Breast epithelium (tissue), 3 donors: ENCODE results near the gene PCSK2.

ENCODE experiments used
- CTCF ChIP-seq, 3 donors: fragments of 450-650 bp; IDR thresholded peaks; one replicate each; pipeline ENCODE4 v1.5.1; 2016 to 2017; ENCODE audit warnings: antibody characterized with exemption in 3 of 3, mild to moderate bottlenecking in 3 of 3, moderate library complexity in 3 of 3
- POLR2AphosphoS5 ChIP-seq, 3 donors: sonication (generic); formaldehyde crosslinking; IDR thresholded peaks; one replicate each; pipeline ENCODE4 v1.6.1; 2017; ENCODE audit warnings: antibody characterized with exemption in 3 of 3

GRCh38 chr20:17524560-17524959 is 297.7 kb downstream of the PCSK2 start:
- TF ChIP-seq POLR2AphosphoS5 (IDR thresholded peaks at IDR 0.05): no peak
- no peak for TF ChIP-seq CTCF (IDR thresholded peaks at IDR 0.05)
